H9 (cell line): ENCODE measurements around the gene ANKRD11. TPM values are rescaled to one million over a fixed set of nuclear protein-coding genes. Genes with fewer than 3 reads are reported as not detected.

Experiments used
- DNase-seq: peaks from one replicate; pipeline ENCODE4 v3.0.0-alpha.2; 2017
- H2AFZ ChIP-seq: one replicate; pipeline ENCODE4 v1.6.1; 2013; ENCODE audit warnings: mild to moderate bottlenecking, low read length, control low read depth, moderate library complexity
- H2AK5ac ChIP-seq: 2 replicates; pipeline ENCODE4 v1.6.1; 2013; ENCODE audit warnings: low read length, control low read depth, mixed read lengths; ENCODE audit not compliant: insufficient read length
- H2BK120ac ChIP-seq: one replicate; pipeline ENCODE4 v1.6.1; 2013; ENCODE audit warnings: low read depth, mild to moderate bottlenecking, low read length, control low read depth, inconsistent platforms; ENCODE audit not compliant: poor library complexity, severe bottlenecking
- H2BK12ac ChIP-seq: 2 replicates; pipeline ENCODE4 v1.6.1; 2013; ENCODE audit warnings: low read length, control low read depth, mixed read lengths, low read depth; ENCODE audit not compliant: insufficient read length
- H2BK15ac ChIP-seq: 2 replicates; pipeline ENCODE4 v1.6.1; 2013; ENCODE audit warnings: low read depth, low read length, control low read depth
- H2BK20ac ChIP-seq: one replicate; pipeline ENCODE4 v1.6.1; 2013; ENCODE audit warnings: low read depth, mild to moderate bottlenecking, low read length, control low read depth, inconsistent platforms; ENCODE audit not compliant: poor library complexity, severe bottlenecking
- H2BK5ac ChIP-seq: 2 replicates; pipeline ENCODE4 v1.6.1; 2013; ENCODE audit warnings: low read length, control low read depth, mixed read lengths; ENCODE audit not compliant: insufficient read length
- H3K14ac ChIP-seq: 2 replicates; pipeline ENCODE4 v1.6.1; 2013; ENCODE audit warnings: low read length, control low read depth; ENCODE audit not compliant: insufficient read depth
- H3K18ac ChIP-seq: 2 replicates; pipeline ENCODE4 v1.6.1; 2013; ENCODE audit warnings: low read depth, mild to moderate bottlenecking, mixed read lengths, low read length, control low read depth; ENCODE audit not compliant: insufficient read length
- H3K23ac ChIP-seq: 2 replicates; pipeline ENCODE4 v1.6.1; 2013; ENCODE audit warnings: low read length, control low read depth, mixed read lengths, low read depth; ENCODE audit not compliant: insufficient read length
- H3K23me2 ChIP-seq: 2 replicates; pipeline ENCODE4 v1.6.1; 2013; ENCODE audit warnings: low read depth, mild to moderate bottlenecking, mixed read lengths, low read length, control low read depth; ENCODE audit not compliant: insufficient read length, poor library complexity, severe bottlenecking
- H3K27ac ChIP-seq: 2 replicates; pipeline ENCODE4 v1.5.1; 2013; ENCODE audit warnings: low read length, control low read depth, mixed read lengths, low read depth; ENCODE audit not compliant: insufficient read length
- H3K27me3 ChIP-seq: 2 replicates; pipeline ENCODE4 v1.6.1; 2013; ENCODE audit warnings: low read length, control low read depth, inconsistent platforms; ENCODE audit not compliant: insufficient read depth
- H3K4ac ChIP-seq: 2 replicates; pipeline ENCODE4 v1.6.1; 2013; ENCODE audit warnings: low read depth, mild to moderate bottlenecking, control low read depth, inconsistent platforms, low read length, moderate library complexity
- H3K4me1 ChIP-seq: 2 replicates; pipeline ENCODE4 v1.6.1; 2013; ENCODE audit warnings: low read length, control low read depth, inconsistent platforms; ENCODE audit not compliant: insufficient read depth
- H3K4me2 ChIP-seq: 2 replicates; pipeline ENCODE4 v1.6.1; 2013; ENCODE audit warnings: low read length, control low read depth, mixed read lengths; ENCODE audit not compliant: insufficient read length, insufficient read depth
- H3K56ac ChIP-seq: 2 replicates; pipeline ENCODE4 v1.6.1; 2013; ENCODE audit warnings: low read depth, mild to moderate bottlenecking, mixed read lengths, low read length, control low read depth; ENCODE audit not compliant: insufficient read length
- H3K79me1 ChIP-seq: 2 replicates; pipeline ENCODE4 v1.6.1; 2013; ENCODE audit warnings: low read depth, mild to moderate bottlenecking, moderate library complexity, low read length, control low read depth, inconsistent platforms; ENCODE audit not compliant: insufficient read depth, poor library complexity, severe bottlenecking
- H3K79me2 ChIP-seq: 2 replicates; pipeline ENCODE4 v1.6.1; 2013; ENCODE audit warnings: low read length, control low read depth, inconsistent platforms; ENCODE audit not compliant: insufficient read depth
- H3K9ac ChIP-seq: 2 replicates; pipeline ENCODE4 v1.6.1; 2013; ENCODE audit warnings: low read length, control low read depth, mixed read lengths; ENCODE audit not compliant: insufficient read length; ENCODE audit errors: extremely low read depth
- H3K9me3 ChIP-seq: one replicate; pipeline ENCODE4 v1.6.1; 2013; ENCODE audit warnings: low read depth, low read length, inconsistent platforms; ENCODE audit not compliant: control insufficient read depth
- H3T11ph ChIP-seq: one replicate; pipeline ENCODE4 v1.6.1; 2013; ENCODE audit warnings: mild to moderate bottlenecking, low read length, control low read depth, inconsistent platforms
- H4K20me1 ChIP-seq: one replicate; pipeline ENCODE4 v1.6.1; 2013; ENCODE audit not compliant: control insufficient read depth, insufficient read length, insufficient read depth
- H4K5ac ChIP-seq: 2 replicates; pipeline ENCODE4 v1.6.1; 2013; ENCODE audit warnings: low read depth, mild to moderate bottlenecking, mixed read lengths, low read length, control low read depth; ENCODE audit not compliant: insufficient read length
- H4K8ac ChIP-seq: replicated peaks from 2 replicates; pipeline ENCODE4 v1.6.1; 2013; ENCODE audit warnings: low read length, control low read depth, mixed read lengths, low read depth; ENCODE audit not compliant: insufficient read length
- H4K91ac ChIP-seq: 2 replicates; pipeline ENCODE4 v1.6.1; 2013; ENCODE audit warnings: low read depth, mild to moderate bottlenecking, moderate library complexity, mixed read lengths, low read length, control low read depth; ENCODE audit not compliant: insufficient read length
- H3K27ac Mint-ChIP-seq, 3 experiments: 2 replicates in 2 of 3; 3 replicates in 1 of 3; pipeline ENCODE4 v1.8.0; 2020 to 2021; ENCODE audit warnings: mixed read lengths in 3 of 3, mild to moderate bottlenecking in 1 of 3, moderate library complexity in 1 of 3
- H3K27me3 Mint-ChIP-seq: 2 replicates; pipeline ENCODE4 v1.8.0; 2021; ENCODE audit warnings: low read depth, mild to moderate bottlenecking, moderate library complexity, mixed read lengths
- H3K36me3 Mint-ChIP-seq, 3 experiments: 2 replicates in 2 of 3; 3 replicates in 1 of 3; pipeline ENCODE4 v1.8.0; 2020 to 2021; ENCODE audit warnings: low read depth in 3 of 3, mixed read lengths in 3 of 3; ENCODE audit not compliant: insufficient read depth in 1 of 3
- H3K4me1 Mint-ChIP-seq, 2 experiments: 2 replicates each; pipeline ENCODE4 v1.8.0; 2020; ENCODE audit warnings: mixed read lengths in 2 of 2
- H3K4me3 Mint-ChIP-seq, 2 experiments: 2 replicates in 1 of 2; 3 replicates in 1 of 2; pipeline ENCODE4 v1.8.0; 2020 to 2021; ENCODE audit warnings: mild to moderate bottlenecking in 2 of 2, mixed read lengths in 2 of 2, moderate library complexity in 1 of 2
- H3K9me3 Mint-ChIP-seq, 2 experiments: 2 replicates in 1 of 2; 3 replicates in 1 of 2; pipeline ENCODE4 v1.8.0; 2020; ENCODE audit warnings: mild to moderate bottlenecking in 2 of 2, mixed read lengths in 2 of 2, moderate library complexity in 1 of 2
- CTCF ChIP-seq: fragments of 200-600 bp; sonication (generic); conservative IDR thresholded peaks from 3 replicates; pipeline ENCODE4 v1.8.0; 2021; ENCODE audit warnings: antibody characterized with exemption, mild to moderate bottlenecking
- WGBS: extraction: QIAGEN DNeasy Blood & Tissue Kit; methylation state at CpG from one replicate; pipeline ENCODE4 v1.1.7; 2013; ENCODE audit warnings: missing lambda C conversion rate, low lambda C conversion rate, mixed read lengths; ENCODE audit not compliant: insufficient read length; ENCODE audit errors: extremely low coverage; 5-methylcytosine and 5-hydroxymethylcytosine counted together
- total RNA-seq: library from RNA; stranded (reverse); gene quantifications from 2 replicates; pipeline ENCODE4 v1.2.1, GENCODE V29; 2021

Gene ANKRD11
- total RNA-seq, 1 experiment from 2014 or later = 181 TPM

DNA sequence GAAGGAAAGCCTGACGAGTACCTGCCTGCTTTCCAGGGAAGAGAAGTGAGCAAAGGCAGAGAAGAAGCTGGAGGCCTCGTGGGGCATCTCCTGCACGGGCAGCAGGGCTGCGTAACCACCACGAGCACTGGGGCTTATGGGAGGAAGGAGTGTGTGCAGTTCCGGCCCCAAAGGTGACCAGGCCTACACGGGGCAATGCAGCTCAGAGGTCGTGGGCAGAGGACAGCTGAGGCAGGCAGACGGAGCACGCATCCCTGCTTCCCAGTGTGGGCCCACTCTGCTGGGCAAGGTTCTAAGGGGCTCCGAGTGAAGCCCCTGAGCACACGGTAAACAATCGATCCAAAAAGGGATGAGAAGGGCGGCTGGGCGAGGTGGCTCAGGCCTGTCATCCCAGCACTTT lies 109.7 kb downstream of the ANKRD11 start:
- Histone ChIP-seq H2BK5ac (no peak overlapping the region), H3K79me2 (peaks cover 82% of the 10 kb centered on the region; the same call in 1 of the 2 replicates), H3K9ac (no peak overlapping the region), H2BK12ac (no peak overlapping the region), H3K4ac (no peak overlapping the region), H3T11ph (no peak overlapping the region), H2BK15ac (no peak overlapping the region), H3K27me3 (no peaks in the 10 kb centered on the region), H2BK120ac (no peak overlapping the region), H2BK20ac (no peak overlapping the region), H4K5ac (no peak overlapping the region), H3K4me2 (no peak overlapping the region), H3K56ac (no peak overlapping the region), H3K4me1 (no peaks in the 10 kb centered on the region; the same call in 1 of the 2 replicates), H3K79me1 (no peaks in the 10 kb centered on the region), H4K8ac (no peak overlapping the region), H2AFZ (no peak overlapping the region), H2AK5ac (no peak overlapping the region), H3K23me2 (no peaks in the 10 kb centered on the region), H3K23ac (no peak overlapping the region), H4K91ac (no peak overlapping the region), H3K27ac (no peak overlapping the region), H3K14ac (no peak overlapping the region; the same call in 1 of the 2 replicates), H3K9me3 (no peaks in the 10 kb centered on the region), H4K20me1 (peaks cover 3% of the 10 kb centered on the region), H3K18ac (no peak overlapping the region)
- WGBS = no CpG with 5 or more reads among the region's 15 CpGs
- TF ChIP-seq CTCF = no peak
- H3K4me3 Mint-ChIP-seq = no peak overlapping the region
- no peak for DNase-seq
- peaks cover 0 to 3% (median 0%) of the 10 kb centered on the region in 3 experiments; a peak in 2 of 7 replicates for H3K36me3 Mint-ChIP-seq
- no peaks in the 10 kb centered on the region for H3K27me3 Mint-ChIP-seq
- no peaks in the 10 kb centered on the region for H3K9me3 Mint-ChIP-seq
- H3K27ac Mint-ChIP-seq = peak overlapping the region; percentile 37 to 78 (median 57); a peak in 5 of 7 replicates
- peaks cover 55 to 57% of the 10 kb centered on the region in 2 experiments for H3K4me1 Mint-ChIP-seq
